AML-193 (cell line): ENCODE measurements around the gene PLAGL1.
A peak's percentile ranks its signal among the peaks of the same experiment; 100 is the strongest.

Experiments
- DNase-seq, 2 experiments: peaks; one replicate each; lab custom pipeline; 2025; lab: John Stamatoyannopoulos, UW

The PLAGL1 gene

GRCh38 chr6:143966312-143966711, 41.7 kb downstream of the PLAGL1 start:
- peak; percentile 34 to 35 for DNase-seq

DNA sequence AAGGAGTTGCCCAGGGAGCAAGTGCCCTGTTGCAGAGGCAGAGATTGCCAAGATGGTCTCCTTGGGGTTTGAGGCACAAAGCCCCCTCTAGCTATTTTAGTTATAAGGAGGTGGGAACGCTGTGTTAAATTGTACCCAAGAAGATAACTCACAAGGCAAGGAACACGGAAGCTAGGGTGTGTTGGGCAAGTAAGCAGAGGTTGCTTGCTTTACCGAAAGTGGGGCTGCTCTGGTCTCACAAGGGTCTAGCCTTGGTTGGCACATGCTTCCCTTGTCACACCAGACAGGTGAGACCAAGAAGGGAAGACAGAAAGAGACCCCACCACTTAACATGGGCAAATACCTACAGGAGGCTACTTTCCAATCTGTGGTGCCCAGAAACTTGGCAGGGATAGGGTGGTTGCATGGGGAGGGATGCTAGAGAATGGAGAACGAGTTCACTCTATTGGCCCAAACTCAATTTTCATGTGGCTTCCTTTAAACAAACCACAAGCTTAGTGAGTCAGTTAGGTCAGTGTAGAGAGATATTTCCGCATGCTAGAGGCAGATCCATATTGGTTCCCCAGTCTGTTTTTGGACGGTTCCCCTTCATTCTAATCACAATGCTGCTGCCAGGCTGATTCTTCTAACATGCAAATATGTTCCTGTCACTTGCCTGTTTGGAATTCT, 42.4 kb downstream of the PLAGL1 start:
- peak; percentile 94 to 98 for DNase-seq

- DNase-seq: no peak
Observed at GRCh38 chr6:143964674-143965081, 43.4 kb downstream of the PLAGL1 start.

- DNase-seq: no peak
Observed at GRCh38 chr6:143963158-143963919, 44.7 kb downstream of the PLAGL1 start.

DNA sequence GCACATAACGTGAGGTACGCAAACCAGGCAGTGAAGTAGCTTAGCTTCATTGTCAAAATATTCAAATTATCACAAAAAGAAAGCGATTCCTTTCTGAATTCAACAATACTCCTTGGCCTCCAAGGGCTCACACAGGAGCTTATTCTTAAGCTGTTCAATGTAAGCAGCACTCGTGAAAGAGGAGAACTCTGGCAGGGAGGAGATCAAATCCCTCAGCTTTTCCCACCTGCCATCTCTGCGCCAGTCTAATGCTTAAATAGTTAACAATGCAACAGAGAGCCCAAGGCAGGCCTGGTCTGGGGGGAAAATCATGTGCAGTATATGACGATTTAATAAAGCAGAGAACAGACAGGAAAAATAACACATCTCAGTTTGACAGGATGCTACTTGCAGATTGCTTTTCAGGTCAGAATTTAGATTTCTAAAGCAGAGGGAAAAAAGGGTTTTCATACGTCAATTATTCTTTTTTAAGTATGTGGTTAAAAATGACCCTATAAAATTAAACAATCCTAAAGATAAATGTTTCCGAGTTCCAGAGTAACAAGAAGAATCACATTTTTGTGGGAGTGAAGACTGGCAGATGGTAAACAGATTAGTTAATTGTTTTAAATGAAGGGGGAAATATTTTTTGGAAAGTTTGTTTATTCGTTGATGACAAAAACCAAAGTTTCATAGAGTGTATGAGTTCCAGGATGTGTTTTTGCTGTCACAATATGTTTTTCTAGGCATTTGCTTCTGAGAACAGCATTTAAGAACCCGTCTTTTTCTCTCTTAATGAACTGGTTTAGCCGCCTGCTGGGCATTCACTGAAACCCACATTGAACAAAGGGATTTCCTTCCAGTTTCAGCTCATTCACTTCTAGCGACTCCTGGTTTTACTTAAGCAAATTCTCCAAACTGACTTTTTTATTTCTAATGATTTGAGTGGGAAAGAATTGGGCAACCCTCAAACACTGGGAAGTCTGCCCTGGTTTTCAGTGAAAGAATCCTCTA, 45.9 kb downstream of the PLAGL1 start:
- no peak for DNase-seq

DNA sequence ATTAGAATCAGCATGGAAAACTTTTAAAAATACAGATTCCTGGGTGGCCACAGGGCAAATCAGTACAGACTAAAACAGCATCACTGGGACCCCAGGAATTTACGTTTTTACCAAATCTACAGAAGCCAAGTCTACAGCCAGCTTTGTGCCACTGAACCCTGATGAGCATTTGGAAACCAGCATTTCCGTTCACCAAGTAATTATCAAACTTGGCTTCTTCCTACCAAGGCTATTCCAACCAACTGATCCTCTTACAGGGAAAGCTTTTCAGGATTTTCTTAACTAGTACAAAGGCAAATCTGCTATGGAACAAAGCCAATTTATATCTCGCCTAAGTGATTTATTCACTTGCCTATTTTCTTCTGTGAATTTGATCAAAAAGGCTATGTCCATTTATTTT, 47.0 kb downstream of the PLAGL1 start:
- no peak for DNase-seq

DNA sequence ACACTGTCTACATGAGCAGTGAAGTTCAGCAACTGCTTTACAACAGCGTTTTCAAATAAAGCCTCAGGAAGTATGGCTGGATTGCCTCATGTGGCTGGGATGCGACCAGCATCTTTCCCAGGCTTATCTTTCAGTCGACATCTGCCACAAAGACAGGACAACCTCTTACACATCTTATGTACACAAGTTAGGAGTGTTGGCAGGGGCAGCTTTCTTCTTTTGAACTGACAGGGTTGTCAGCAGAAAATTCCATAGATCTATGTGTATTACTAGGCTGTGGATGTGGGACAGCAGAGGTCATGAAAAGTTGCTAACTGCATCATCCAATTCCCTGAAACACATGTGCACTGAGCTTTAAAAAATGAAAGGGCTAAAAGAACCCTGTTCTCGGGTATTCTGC, 48.1 kb downstream of the PLAGL1 start:
- DNase-seq: no peak

- DNase-seq: no peak
Observed at GRCh38 chr6:143958839-143959399, 49.1 kb downstream of the PLAGL1 start.

- DNase-seq: no peak
Observed at GRCh38 chr6:143957679-143958274, 50.3 kb downstream of the PLAGL1 start.

DNA sequence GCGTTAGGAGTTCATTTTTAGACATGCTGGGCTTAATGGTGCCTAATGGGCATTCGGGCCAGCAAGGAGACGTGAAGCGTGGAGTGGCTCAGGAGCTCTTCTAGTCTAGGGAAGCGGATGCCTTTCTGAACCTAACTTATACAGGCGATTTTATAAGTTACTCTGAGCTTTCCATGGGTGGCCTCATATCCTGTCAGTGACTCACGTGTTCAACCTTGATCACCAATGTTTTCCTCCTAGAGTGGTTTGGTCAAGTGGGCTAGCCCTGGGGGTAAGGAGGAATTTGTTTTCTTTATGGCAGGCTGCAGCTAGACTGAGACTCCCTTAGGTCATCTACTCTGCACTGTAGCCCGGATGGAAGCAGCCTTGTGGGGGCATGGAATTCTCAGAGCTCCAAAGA, 52.1 kb downstream of the PLAGL1 start:
- no peak for DNase-seq

DNA sequence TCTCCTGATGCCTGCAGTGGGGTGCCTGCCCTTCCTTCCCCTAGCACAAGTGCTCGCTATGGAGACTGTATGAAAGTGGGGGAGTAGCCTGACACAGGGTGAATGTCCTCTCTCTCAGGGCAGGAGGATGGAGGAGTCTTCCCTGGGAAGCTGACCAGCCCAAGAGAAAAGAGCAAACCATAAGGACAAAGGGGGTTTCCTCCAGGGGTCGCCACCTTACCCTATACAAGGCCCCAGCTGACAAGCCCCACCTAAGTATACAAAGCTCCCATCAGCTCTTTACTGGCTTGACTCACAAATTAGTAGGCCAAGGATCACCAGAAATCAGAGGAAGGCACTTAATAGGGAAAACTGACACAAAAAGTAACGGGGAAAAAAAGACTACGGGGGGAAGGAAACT, 54.1 kb downstream of the PLAGL1 start:
- DNase-seq: no peak

DNA sequence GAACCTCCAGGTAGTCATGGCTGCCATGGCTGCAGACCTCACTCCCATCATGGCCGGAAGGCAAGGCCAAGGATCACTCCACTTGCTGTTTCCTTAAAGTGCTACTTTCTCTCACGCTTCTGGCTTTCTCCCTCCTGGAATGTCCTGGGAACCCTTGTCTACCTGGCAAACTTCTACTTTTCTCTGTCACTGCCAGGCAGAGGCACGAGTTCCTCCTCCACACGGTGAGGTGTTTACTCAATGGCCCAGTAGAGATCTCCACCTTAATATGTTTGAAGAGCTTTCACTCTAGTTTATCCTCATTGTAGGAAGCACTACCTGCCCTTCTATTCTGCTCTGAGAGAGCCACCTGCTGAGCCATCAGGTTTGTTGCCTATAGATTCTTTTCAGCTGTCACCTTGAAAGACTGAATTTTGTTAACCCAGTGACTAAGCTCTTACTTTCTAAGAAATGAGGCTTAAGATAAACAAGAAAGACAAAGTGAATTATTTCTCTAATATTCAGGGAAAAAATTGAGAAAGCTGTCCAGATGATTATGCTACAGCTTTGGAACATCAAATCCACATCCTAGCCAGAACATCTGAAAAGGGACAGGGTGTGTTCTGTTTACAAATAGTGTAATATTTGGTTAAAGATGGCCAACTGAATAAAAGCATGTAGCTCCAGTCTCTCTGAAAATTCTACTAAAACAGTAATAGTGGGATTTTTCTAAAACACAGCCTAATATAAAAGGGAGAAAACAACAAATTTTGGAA, 54.9 kb downstream of the PLAGL1 start:
- DNase-seq: no peak

- DNase-seq: no peak
Observed at GRCh38 chr6:143952060-143952778, 55.8 kb downstream of the PLAGL1 start.

GRCh38 chr6:143950875-143951274, 57.2 kb downstream of the PLAGL1 start:
- DNase-seq: no peak

DNA sequence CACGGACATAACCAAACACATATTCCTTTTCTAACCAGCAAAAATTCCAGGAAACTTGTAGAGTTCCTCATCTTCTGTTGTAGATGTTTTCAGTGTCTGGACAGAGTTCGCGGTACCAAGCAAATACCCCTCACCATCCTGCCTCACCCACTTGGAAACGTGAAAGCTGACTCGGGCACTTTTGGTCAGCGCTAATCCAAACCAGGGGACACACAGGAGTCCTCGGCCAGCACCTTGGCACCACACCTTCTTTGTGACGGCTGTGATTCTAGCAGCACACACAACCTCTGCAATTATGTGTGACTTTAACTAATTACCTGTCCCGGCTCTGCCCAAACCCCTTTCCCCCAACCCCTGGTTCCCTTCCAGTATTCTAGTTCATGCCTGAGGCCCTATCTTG, 58.1 kb downstream of the PLAGL1 start:
- no peak for DNase-seq

DNA sequence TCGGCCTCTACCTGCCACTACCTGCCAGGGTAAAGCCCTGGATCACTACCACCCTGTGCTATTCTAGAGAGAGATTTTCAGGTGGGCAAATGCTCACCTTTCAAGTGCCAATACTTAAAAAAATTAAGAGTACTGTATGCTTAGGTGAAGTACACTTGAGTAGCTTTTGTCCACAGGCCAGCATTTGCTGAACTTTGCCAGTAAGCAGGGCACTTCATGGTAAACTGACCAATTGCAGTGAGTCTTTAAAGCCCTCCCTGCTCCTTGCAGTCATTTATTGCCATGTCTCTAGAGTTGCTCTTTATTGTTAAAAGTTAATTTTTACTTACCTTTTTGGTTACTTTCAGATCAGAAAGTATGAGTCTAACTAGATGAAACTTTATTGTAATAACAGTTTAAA, 58.5 kb downstream of the PLAGL1 start:
- DNase-seq: no peak

GRCh38 chr6:143948208-143948607, 59.9 kb downstream of the PLAGL1 start:
- no peak for DNase-seq

DNA sequence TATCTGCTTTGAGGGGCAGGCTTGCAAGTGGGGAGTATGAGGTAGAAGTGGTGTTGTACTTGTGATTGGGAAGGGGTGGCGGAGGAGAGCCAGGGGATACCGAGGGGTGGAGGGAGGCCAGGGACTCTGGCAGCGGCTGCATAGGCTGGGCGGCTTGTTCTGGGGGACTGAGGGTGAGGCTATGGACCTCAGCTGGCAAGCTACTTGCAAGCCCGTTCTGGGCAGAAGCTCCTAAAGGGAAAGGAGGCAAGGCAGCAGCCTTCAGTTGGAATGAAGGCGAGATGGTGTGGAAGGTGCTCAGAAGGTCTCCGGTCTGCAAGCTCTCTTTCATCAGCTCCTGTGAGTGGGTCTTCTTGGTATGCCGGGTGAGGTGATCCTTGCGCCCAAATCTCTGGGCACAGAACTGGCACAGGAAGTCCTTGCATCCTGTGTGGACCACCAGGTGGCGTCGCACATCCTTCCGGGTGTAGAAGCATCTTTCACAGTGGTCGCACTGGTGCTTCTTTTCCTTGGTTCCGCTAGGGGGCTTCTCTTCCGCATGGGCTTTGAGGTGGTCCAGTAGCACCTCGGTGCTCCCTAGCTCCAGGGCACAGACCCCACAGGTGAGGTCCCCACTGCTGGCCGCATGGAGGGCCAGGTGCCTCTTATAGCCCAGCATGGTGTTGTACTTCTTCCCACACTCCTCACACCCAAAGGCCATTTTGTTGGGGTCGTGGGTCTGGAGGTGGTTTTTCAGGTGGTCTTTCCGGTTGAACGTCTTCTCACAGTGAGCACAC, 66.0 kb downstream of the PLAGL1 start:
- peak; percentile 26 to 30 for DNase-seq

DNA sequence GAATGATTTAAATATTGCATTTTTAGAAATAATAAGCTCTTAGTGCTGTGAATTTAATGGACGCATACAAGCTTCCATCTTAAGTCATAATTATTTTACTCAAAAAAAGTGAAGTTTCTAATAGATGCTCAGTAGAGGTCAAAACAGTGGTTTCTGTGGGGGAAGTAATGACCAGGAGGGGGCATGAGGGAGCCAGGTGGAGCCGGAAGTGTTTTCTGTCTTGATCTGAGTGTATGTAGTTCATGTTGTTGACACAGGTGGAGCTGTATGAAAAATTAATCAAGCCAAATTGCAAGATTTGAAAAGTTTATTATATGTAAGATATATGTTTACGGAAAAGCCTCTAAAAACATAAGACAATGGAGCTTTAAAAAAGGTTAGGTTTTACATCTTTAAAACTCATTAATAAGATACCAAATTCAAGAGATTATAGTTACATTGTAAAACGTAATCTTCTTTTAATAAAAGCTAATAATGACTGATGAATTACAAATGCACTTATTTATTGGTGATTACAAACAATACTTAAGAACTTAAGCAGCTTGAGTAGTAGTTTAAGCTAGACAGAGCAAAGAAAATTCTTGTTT, 68.0 kb downstream of the PLAGL1 start:
- DNase-seq: peak; percentile 86 to 89
